ENCODE results near the gene IFT52. TPM values are rescaled to one million over a fixed set of nuclear protein-coding genes. Genes with fewer than 3 reads are reported as not detected.

The IFT52 gene
- total and polyA plus RNA-seq, 2 of the 8 experiments (the other 6 are each of a cell fraction or from before 2014, with no cell fraction given): 35.6 to 40.4 TPM

GRCh38 chr20:43655937-43656336 is 65.2 kb downstream of the IFT52 start:
- H3K9ac ChIP-seq (replicated peaks in 1 of 4; ENCODE audit: extremely low read depth in 1 of 4, low read depth in 3 of 4, low read length in 3 of 4): no peak overlapping the region
- H3K4me2 ChIP-seq (ENCODE audit: insufficient read depth in 1 of 2, low read depth in 2 of 2, low read length in 2 of 2): no peak overlapping the region; a peak in 1 of 4 replicates
- no peak overlapping the region for H3K56ac ChIP-seq (replicated peaks; ENCODE audit: insufficient read length, low read depth, low read length)
- H3K4ac ChIP-seq (replicated peaks; ENCODE audit: insufficient read length, low read depth, low read length): no peak overlapping the region
- no peak overlapping the region for H4K8ac ChIP-seq (ENCODE audit: extremely low read depth, insufficient read depth, low read length)
- no peak overlapping the region for H2AFZ ChIP-seq (ENCODE audit: low read length)
- H3K23ac ChIP-seq (ENCODE audit: insufficient read length): no peak overlapping the region
- no peak for TF ChIP-seq MAX (IDR thresholded peaks at IDR 0.05)
- no peak for TF ChIP-seq BCL11A (IDR thresholded peaks at IDR 0.05; ENCODE audit: low read depth in 2 of 2, low read length in 2 of 2)
- no peak for TF ChIP-seq SIN3A (conservative IDR thresholded peaks at IDR 0.05 in 1 of 2, IDR thresholded peaks at IDR 0.05 in 1 of 2; ENCODE audit: low read depth in 1 of 2, low read length in 2 of 2)
- TF ChIP-seq MAFK (IDR thresholded peaks at IDR 0.05; ENCODE audit: low read depth, low read length): no peak
- TF ChIP-seq E2F6 (IDR thresholded peaks at IDR 0.05): no peak
- TF ChIP-seq ZNF274 (IDR thresholded peaks at IDR 0.05; ENCODE audit: borderline replicate concordance, extremely low read depth, low read length): no peak
- H3K36me3 ChIP-seq (ENCODE audit: control insufficient read depth in 2 of 4, insufficient read depth in 4 of 4, low read length in 3 of 4): no peaks in the 10 kb centered on the region
- no peak overlapping the region for H3K14ac ChIP-seq (ENCODE audit: insufficient read length)
- H2BK20ac ChIP-seq (ENCODE audit: low read length): no peak overlapping the region
- H3K4me3 ChIP-seq (ENCODE audit: extremely low read depth in 1 of 4, insufficient read depth in 2 of 4, low read depth in 3 of 4, low read length in 4 of 4): no peak overlapping the region
- DNase-seq (ENCODE audit: low read depth in 1 of 2, low spot score in 2 of 2) (no peak), FAIRE-seq (no peak)
- ChIA-PET POLR2A (ENCODE audit: partially characterized antibody) (no interaction called here), CTCF (ENCODE audit: partially characterized antibody) (interaction anchor here (1.0 kb wide), 1 partner anchor 36 kb away, joined by 3 read pairs; no protein-coding TSS in a partner anchor)
- H3K9me3 ChIP-seq (ENCODE audit: insufficient read depth in 2 of 2, low read depth in 1 of 2, low read length in 1 of 2): no peaks in the 10 kb centered on the region
- no peak overlapping the region for H2BK120ac ChIP-seq (replicated peaks; ENCODE audit: low read depth, low read length)
- H2BK5ac ChIP-seq (ENCODE audit: low read depth, low read length): no peak overlapping the region
- no peak overlapping the region for H4K91ac ChIP-seq (replicated peaks; ENCODE audit: insufficient read length, low read length)
- H3K27me3 ChIP-seq (replicated peaks in 1 of 4; ENCODE audit: control insufficient read depth in 3 of 4, extremely low read depth in 1 of 4, insufficient read depth in 3 of 4, low read length in 3 of 4): no peaks in the 10 kb centered on the region
- no peak overlapping the region for H2BK15ac ChIP-seq (ENCODE audit: low read length)
- H3K27ac ChIP-seq (ENCODE audit: low read depth, low read length): no peak overlapping the region
- no peaks in the 10 kb centered on the region for H3K4me1 ChIP-seq (replicated peaks in 1 of 4; ENCODE audit: control insufficient read depth in 3 of 4, insufficient read depth in 4 of 4, low read length in 3 of 4)
- 83% methylated on average over 3 of the region's 3 CpGs; no CpG with 5 or more reads in 1 of the 2 experiments for WGBS, 2 experiments (ENCODE audit: extremely low coverage in 1 of 2, insufficient coverage in 1 of 2, insufficient read length in 1 of 2, insufficient replicate concordance in 2 of 2, low coverage in 1 of 2, low lambda C conversion rate in 2 of 2, missing lambda C conversion rate in 1 of 2)
- no peak overlapping the region for H2BK12ac ChIP-seq (ENCODE audit: low read depth, low read length)
- H3K18ac ChIP-seq (ENCODE audit: extremely low read depth, low read length): no peak overlapping the region
- H4K5ac ChIP-seq (ENCODE audit: insufficient read length, low read depth, low read length): no peak overlapping the region
- H3K79me2 ChIP-seq (ENCODE audit: control insufficient read depth in 1 of 2, insufficient read depth in 2 of 2, low read length in 2 of 2): no peaks in the 10 kb centered on the region
- H3K23me2 ChIP-seq (ENCODE audit: low read depth, low read length): peaks cover 3% of the 10 kb centered on the region; the same call in 1 of the 2 replicates
- no peaks in the 10 kb centered on the region for H4K20me1 ChIP-seq (replicated peaks in 1 of 2; ENCODE audit: control insufficient read depth in 1 of 2, insufficient read depth in 2 of 2, low read length in 2 of 2)
- H3K79me1 ChIP-seq (ENCODE audit: low read depth, low read length): no peaks in the 10 kb centered on the region; the same call in 1 of the 2 replicates
- no peak overlapping the region for H2AK5ac ChIP-seq (ENCODE audit: low read depth, low read length)

Data from H1 (cell line).